Measurements from ENCODE around the gene FARP1.
A peak's percentile ranks its signal among the peaks of the same experiment; 100 is the strongest.

The FARP1 gene

DNA sequence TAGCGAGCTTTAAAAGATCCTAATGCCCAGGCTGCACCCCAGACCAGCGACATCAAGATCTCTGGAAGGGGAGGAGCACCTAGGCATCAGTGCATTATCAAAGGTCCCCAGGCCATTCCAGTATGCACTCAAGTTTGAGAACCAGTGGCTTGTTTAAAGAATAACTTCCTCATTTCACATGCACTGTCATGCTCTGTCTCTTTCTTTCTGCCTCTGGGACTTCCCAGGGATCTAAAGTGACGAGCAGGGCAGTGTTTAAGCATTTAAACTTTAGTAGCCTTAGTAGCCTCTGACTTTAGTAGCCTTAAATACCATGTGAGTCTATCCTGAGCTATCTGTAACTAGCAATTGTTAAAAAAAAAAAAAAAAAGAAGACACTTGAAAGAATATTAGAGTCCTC is 8.9 kb upstream of the FARP1 start:
- no peak for DNase-seq (ENCODE audit: low read depth)
- in situ Hi-C loops (cut with HindIII; ENCODE audit: low sequenced_read_pairs), result loop anchor here (25.0 kb wide), 1 partner anchor 528 kb away; no protein-coding TSS in a partner anchor
- H3K4me3 ChIP-seq (ENCODE audit: low read depth, low read length), result no peak overlapping the region
- TF ChIP-seq CTCF (IDR thresholded peaks at IDR 0.05; ENCODE audit: low read depth, low read length, missing control alignments), result no peak

DNA sequence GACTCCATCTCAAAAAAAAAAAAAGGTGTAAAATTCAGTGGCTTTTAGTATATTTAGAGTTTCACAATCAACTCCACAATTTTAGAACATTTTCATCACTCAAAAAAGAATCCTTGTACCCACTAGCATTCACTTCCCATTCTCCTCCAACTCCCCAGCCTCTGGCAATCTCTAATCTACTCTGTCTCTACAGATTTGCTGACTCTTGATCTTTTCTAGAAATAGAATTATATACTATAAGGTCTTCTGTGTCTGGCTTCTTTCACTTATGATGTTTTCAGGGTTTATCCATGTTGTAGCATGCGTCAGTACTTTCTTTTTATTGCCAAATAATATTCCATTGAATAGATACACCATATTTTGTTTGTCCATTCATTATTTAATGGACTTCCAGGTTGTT is 8.0 kb upstream of the FARP1 start:
- DNase-seq (ENCODE audit: low read depth), result no peak
- TF ChIP-seq CTCF (IDR thresholded peaks at IDR 0.05; ENCODE audit: low read depth, low read length, missing control alignments), result no peak
- in situ Hi-C loops (cut with HindIII; ENCODE audit: low sequenced_read_pairs), result loop anchor here (5.0 to 25.0 kb wide), 2 partner anchors 38 to 527 kb away; no protein-coding TSS in a partner anchor
- no peak overlapping the region for H3K4me3 ChIP-seq (ENCODE audit: low read depth, low read length)

DNA sequence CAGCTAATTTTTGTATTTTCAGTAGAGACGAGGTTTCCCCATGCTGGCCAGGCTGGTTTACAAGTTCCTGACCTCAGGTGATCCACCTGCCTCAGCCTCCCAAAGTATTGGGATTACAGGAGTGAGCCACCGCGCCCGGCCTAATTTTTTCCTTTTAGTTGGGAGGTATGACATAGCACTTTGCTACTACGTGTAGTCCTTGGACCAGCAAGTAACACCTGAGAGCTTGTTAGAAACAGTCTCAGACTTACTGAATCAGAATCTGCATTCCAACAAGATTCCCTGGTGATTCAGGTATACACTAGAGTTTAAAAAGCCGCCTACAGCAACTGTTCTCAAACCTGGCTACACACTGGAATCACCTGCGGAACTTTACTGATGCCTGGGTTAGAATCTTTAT is 1.8 kb upstream of the FARP1 start:
- no peak for TF ChIP-seq CTCF (IDR thresholded peaks at IDR 0.05; ENCODE audit: low read depth, low read length, missing control alignments)
- in situ Hi-C loops (cut with HindIII; ENCODE audit: low sequenced_read_pairs), result loop anchor here (25.0 kb wide), 1 partner anchor 521 kb away; no protein-coding TSS in a partner anchor
- DNase-seq (ENCODE audit: low read depth), result no peak
- no peak overlapping the region for H3K4me3 ChIP-seq (ENCODE audit: low read depth, low read length)

DNA sequence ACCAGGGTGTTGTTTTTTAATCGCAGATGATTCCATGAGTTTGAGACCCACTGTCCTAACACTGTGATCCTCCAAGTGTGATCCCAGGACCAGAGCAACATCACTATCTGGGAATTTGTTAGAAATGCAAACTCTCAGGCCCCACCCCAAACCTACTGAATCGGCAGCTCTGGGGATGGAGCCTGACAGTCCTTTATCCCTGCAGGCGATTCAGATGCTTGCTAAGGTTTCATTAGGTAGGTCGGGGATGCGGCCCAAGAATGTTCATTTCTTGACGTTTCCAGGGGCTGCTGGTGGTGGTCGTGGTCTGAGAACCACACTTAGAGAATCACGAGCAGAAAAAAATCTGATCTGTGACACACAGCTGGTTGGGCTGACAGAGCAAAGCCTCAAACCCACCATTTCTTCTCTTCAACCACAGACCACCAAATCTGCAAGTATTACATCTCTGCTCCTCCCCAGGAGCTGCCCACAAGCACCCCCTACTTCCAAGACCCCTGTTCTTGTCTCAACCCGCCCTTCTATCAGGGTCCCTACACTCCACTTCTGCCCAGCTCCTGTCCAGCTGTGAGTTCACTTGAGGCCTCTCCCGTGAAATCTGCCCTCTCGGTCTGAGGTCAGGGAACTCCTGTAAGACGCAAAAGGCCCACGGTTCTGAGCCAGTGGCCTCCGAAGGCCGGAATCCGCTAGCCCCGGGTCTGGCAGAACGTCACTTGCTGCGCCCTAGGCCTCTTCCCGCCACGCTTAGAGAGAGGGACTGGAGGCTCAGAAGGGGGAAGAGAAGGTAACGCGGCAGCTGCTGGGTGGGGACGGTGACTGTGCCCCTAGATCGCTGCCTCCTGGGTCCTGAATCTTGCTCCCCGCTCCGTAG is 1.1 kb upstream of the FARP1 start:
- in situ Hi-C loops (cut with HindIII; ENCODE audit: low sequenced_read_pairs), result loop anchor here (25.0 kb wide), 1 partner anchor 521 kb away; no protein-coding TSS in a partner anchor
- no peak for DNase-seq (ENCODE audit: low read depth)
- no peak for TF ChIP-seq CTCF (IDR thresholded peaks at IDR 0.05; ENCODE audit: low read depth, low read length, missing control alignments)
- H3K4me3 ChIP-seq (ENCODE audit: low read depth, low read length), result peak overlapping the region; percentile 57

- no peak for TF ChIP-seq CTCF (IDR thresholded peaks at IDR 0.05; ENCODE audit: low read depth, low read length, missing control alignments)
- H3K4me3 ChIP-seq (ENCODE audit: low read depth, low read length), result peak overlapping the region; percentile 70
- no peak for DNase-seq (ENCODE audit: low read depth)
- in situ Hi-C loops (cut with HindIII; ENCODE audit: low sequenced_read_pairs), result loop anchor here (25.0 kb wide), 1 partner anchor 519 kb away; no protein-coding TSS in a partner anchor
Observed at GRCh38 chr13:98143157-98143553, 261 bp downstream of the FARP1 start.

- in situ Hi-C loops (cut with HindIII; ENCODE audit: low sequenced_read_pairs), result loop anchor here (25.0 kb wide), 1 partner anchor 519 kb away; no protein-coding TSS in a partner anchor
- TF ChIP-seq CTCF (IDR thresholded peaks at IDR 0.05; ENCODE audit: low read depth, low read length, missing control alignments), result no peak
- DNase-seq (ENCODE audit: low read depth), result no peak
Observed at GRCh38 chr13:98143601-98144026, 720 bp downstream of the FARP1 start.

More at GRCh38 chr13:98143601-98144026, 720 bp downstream of the FARP1 start:
- H3K4me3 ChIP-seq (ENCODE audit: low read depth, low read length), result peak overlapping the region; percentile 70
